GM12878 (cell line): ENCODE measurements around the gene TNFRSF1B. TPM values are rescaled to one million over a fixed set of nuclear protein-coding genes. Genes with fewer than 3 reads are reported as not detected.

Experiments used
- BACH1 ChIP-seq: fragments of 450-650 bp; IDR thresholded peaks from 2 replicates; pipeline ENCODE4 v1.6.1; 2017; ENCODE audit warnings: mild to moderate bottlenecking, borderline replicate concordance
- BHLHE40 ChIP-seq, 2 experiments: fragments of 450-650 bp in 1 of 2; IDR thresholded peaks; 2 replicates each; pipeline ENCODE4 v1.6.1; 2011 to 2017; ENCODE audit warnings: low read depth in 2 of 2, borderline replicate concordance in 1 of 2, improper control_type of control experiment in 1 of 2, low read length in 1 of 2, mild to moderate bottlenecking in 1 of 2
- CEBPB ChIP-seq, 2 experiments: fragments of 150-350 bp in 1 of 2; IDR thresholded peaks; 2 replicates each; pipeline ENCODE4 v1.6.1; 2012 to 2014; ENCODE audit warnings: low read depth in 2 of 2, low read length in 2 of 2, borderline replicate concordance in 1 of 2, inconsistent platforms in 1 of 2
- CREM ChIP-seq: IDR thresholded peaks from 2 replicates; pipeline ENCODE4 v1.6.1; 2014; ENCODE audit warnings: antibody characterized with exemption, low read depth
- EGR1 ChIP-seq, 2 experiments: IDR thresholded peaks; 1 replicate in 1 of 2; 2 replicates in 1 of 2; pipeline ENCODE4 v1.6.1; 2011 to 2012; ENCODE audit warnings: low read depth in 2 of 2, low read length in 2 of 2, borderline replicate concordance in 1 of 2, mild to moderate bottlenecking in 1 of 2, moderate library complexity in 1 of 2
- EZH2 ChIP-seq: IDR thresholded peaks from 2 replicates; pipeline ENCODE4 v1.6.1; 2012; ENCODE audit warnings: low read depth, mild to moderate bottlenecking, control low read depth, inconsistent platforms, low read length, borderline replicate concordance; ENCODE audit not compliant: control insufficient read depth
- PML ChIP-seq: IDR thresholded peaks from 2 replicates; pipeline ENCODE4 v1.6.1; 2012; ENCODE audit warnings: low read length, inconsistent platforms
- POU2F2 ChIP-seq: IDR thresholded peaks from 3 replicates; pipeline ENCODE4 v1.6.1; 2011; ENCODE audit warnings: low read depth, mild to moderate bottlenecking, low read length, borderline replicate concordance
- RAD51 ChIP-seq: fragments of 450-650 bp; IDR thresholded peaks from 2 replicates; pipeline ENCODE4 v1.6.1; 2016; ENCODE audit warnings: moderate library complexity, mild to moderate bottlenecking, inconsistent platforms
- RELA ChIP-seq: fragments of 450-650 bp; IDR thresholded peaks from 2 replicates; pipeline ENCODE4 v1.8.0; 2014; ENCODE audit warnings: borderline replicate concordance; ENCODE audit not compliant: partially characterized antibody
- RUNX3 ChIP-seq: IDR thresholded peaks from 2 replicates; pipeline ENCODE4 v1.6.1; 2012; ENCODE audit warnings: low read length, inconsistent platforms
- SUPT20H ChIP-seq: IDR thresholded peaks from 2 replicates; pipeline ENCODE4 v1.6.1; 2011; ENCODE audit warnings: low read depth, mild to moderate bottlenecking, low read length, moderate library complexity, borderline replicate concordance; ENCODE audit not compliant: control insufficient read depth
- TBL1XR1 ChIP-seq: IDR thresholded peaks from 2 replicates; pipeline ENCODE4 v1.6.1; 2012; ENCODE audit warnings: low read depth, low read length, improper control_type of control experiment
- WRNIP1 ChIP-seq: IDR thresholded peaks from 2 replicates; pipeline ENCODE4 v1.6.1; 2011; ENCODE audit warnings: low read depth, low read length, improper control_type of control experiment, borderline replicate concordance
- polyA plus RNA-seq, 11 experiments: library from polyadenylated mRNA; depleted of rRNA in 4 of 11; unstranded in 6 of 11; stranded (reverse) in 5 of 11; fragments of >200 nt; fragmentation: Nextera tagmentation in 4 of 11; fragmentation: Illumina TruSeq in 1 of 11; extraction: Ambion mirVana in 4 of 11; extraction: Trizol in 1 of 11; gene quantifications; 1 replicate in 1 of 11; 2 replicates in 10 of 11; pipeline versions ENCODE4 v1.2.1 to v1.2.3, GENCODE V29; 2011 to 2016; ENCODE audit warnings: inconsistent platforms in 2 of 11, missing spikeins in 2 of 11, low read depth in 1 of 11
- total RNA-seq, 4 experiments: library from RNA; depleted of rRNA in 3 of 4; stranded (reverse); fragments of >200 nt in 3 of 4; fragmentation: Illumina TruSeq in 1 of 4; extraction: Trizol in 1 of 4; gene quantifications; 2 replicates each; pipeline versions ENCODE4 v1.2.1 to v1.2.3, GENCODE V29; 2013 to 2021
- TF ChIP-seq, protein P1 (sequence below): fragments of 450-650 bp; IDR thresholded peaks from 2 replicates; pipeline ENCODE4 v1.6.1; 2017; ENCODE audit warnings: mild to moderate bottlenecking, moderate library complexity
- TF ChIP-seq, protein P2 (sequence below): IDR thresholded peaks from 2 replicates; pipeline ENCODE4 v1.6.1; 2012; ENCODE audit warnings: improper control_type of control experiment, low read depth, low read length; ENCODE audit not compliant: insufficient replicate concordance
- TF ChIP-seq, protein P3 (sequence below): fragments of 450-650 bp; IDR thresholded peaks from 2 replicates; pipeline ENCODE4 v1.6.1; 2014; ENCODE audit warnings: mild to moderate bottlenecking

The TNFRSF1B gene
- total and polyA plus RNA-seq, 10 of the 15 experiments (the other 5 are each of a cell fraction or from before 2014, with no cell fraction given), result 10.1 to 87.2 (median 37.3) TPM

GRCh38 chr1:12201352-12202189, 34.8 kb downstream of the TNFRSF1B start (continued):
- TF ChIP-seq TBL1XR1 (no peak), CREM (no peak), EGR1 (IDR thresholded peaks at IDR 0.05; ENCODE audit: borderline replicate concordance in 1 of 2, low read depth in 2 of 2, low read length in 2 of 2) (no peak), RELA (no peak), POU2F2 (no peak), RAD51 (no peak), SUPT20H (no peak), BACH1 (peak; percentile 41; the same call in 1 of the 2 replicates), PML (no peak), BHLHE40 (IDR thresholded peaks at IDR 0.05; ENCODE audit: borderline replicate concordance in 1 of 2, low read depth in 2 of 2, low read length in 1 of 2) (peak; percentile 95 to 97), RUNX3 (peak; percentile 43; the same call in 1 of the 2 replicates), EZH2 (no peak), WRNIP1 (no peak), CEBPB (IDR thresholded peaks at IDR 0.05; ENCODE audit: borderline replicate concordance in 1 of 2, low read depth in 2 of 2, low read length in 2 of 2) (no peak)
- TF ChIP-seq, protein P1, sequence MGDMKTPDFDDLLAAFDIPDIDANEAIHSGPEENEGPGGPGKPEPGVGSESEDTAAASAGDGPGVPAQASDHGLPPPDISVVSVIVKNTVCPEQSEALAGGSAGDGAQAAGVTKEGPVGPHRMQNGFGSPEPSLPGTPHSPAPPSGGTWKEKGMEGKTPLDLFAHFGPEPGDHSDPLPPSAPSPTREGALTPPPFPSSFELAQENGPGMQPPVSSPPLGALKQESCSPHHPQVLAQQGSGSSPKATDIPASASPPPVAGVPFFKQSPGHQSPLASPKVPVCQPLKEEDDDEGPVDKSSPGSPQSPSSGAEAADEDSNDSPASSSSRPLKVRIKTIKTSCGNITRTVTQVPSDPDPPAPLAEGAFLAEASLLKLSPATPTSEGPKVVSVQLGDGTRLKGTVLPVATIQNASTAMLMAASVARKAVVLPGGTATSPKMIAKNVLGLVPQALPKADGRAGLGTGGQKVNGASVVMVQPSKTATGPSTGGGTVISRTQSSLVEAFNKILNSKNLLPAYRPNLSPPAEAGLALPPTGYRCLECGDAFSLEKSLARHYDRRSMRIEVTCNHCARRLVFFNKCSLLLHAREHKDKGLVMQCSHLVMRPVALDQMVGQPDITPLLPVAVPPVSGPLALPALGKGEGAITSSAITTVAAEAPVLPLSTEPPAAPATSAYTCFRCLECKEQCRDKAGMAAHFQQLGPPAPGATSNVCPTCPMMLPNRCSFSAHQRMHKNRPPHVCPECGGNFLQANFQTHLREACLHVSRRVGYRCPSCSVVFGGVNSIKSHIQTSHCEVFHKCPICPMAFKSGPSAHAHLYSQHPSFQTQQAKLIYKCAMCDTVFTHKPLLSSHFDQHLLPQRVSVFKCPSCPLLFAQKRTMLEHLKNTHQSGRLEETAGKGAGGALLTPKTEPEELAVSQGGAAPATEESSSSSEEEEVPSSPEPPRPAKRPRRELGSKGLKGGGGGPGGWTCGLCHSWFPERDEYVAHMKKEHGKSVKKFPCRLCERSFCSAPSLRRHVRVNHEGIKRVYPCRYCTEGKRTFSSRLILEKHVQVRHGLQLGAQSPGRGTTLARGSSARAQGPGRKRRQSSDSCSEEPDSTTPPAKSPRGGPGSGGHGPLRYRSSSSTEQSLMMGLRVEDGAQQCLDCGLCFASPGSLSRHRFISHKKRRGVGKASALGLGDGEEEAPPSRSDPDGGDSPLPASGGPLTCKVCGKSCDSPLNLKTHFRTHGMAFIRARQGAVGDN, result peak; percentile 81
- TF ChIP-seq, protein P2, sequence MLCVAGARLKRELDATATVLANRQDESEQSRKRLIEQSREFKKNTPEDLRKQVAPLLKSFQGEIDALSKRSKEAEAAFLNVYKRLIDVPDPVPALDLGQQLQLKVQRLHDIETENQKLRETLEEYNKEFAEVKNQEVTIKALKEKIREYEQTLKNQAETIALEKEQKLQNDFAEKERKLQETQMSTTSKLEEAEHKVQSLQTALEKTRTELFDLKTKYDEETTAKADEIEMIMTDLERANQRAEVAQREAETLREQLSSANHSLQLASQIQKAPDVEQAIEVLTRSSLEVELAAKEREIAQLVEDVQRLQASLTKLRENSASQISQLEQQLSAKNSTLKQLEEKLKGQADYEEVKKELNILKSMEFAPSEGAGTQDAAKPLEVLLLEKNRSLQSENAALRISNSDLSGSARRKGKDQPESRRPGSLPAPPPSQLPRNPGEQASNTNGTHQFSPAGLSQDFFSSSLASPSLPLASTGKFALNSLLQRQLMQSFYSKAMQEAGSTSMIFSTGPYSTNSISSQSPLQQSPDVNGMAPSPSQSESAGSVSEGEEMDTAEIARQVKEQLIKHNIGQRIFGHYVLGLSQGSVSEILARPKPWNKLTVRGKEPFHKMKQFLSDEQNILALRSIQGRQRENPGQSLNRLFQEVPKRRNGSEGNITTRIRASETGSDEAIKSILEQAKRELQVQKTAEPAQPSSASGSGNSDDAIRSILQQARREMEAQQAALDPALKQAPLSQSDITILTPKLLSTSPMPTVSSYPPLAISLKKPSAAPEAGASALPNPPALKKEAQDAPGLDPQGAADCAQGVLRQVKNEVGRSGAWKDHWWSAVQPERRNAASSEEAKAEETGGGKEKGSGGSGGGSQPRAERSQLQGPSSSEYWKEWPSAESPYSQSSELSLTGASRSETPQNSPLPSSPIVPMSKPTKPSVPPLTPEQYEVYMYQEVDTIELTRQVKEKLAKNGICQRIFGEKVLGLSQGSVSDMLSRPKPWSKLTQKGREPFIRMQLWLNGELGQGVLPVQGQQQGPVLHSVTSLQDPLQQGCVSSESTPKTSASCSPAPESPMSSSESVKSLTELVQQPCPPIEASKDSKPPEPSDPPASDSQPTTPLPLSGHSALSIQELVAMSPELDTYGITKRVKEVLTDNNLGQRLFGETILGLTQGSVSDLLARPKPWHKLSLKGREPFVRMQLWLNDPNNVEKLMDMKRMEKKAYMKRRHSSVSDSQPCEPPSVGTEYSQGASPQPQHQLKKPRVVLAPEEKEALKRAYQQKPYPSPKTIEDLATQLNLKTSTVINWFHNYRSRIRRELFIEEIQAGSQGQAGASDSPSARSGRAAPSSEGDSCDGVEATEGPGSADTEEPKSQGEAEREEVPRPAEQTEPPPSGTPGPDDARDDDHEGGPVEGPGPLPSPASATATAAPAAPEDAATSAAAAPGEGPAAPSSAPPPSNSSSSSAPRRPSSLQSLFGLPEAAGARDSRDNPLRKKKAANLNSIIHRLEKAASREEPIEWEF, result no peak
- TF ChIP-seq, protein P3, sequence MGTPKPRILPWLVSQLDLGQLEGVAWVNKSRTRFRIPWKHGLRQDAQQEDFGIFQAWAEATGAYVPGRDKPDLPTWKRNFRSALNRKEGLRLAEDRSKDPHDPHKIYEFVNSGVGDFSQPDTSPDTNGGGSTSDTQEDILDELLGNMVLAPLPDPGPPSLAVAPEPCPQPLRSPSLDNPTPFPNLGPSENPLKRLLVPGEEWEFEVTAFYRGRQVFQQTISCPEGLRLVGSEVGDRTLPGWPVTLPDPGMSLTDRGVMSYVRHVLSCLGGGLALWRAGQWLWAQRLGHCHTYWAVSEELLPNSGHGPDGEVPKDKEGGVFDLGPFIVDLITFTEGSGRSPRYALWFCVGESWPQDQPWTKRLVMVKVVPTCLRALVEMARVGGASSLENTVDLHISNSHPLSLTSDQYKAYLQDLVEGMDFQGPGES, result no peak
